ENCODE results near the gene PBRM1.

- TF ChIP-seq POLR2AphosphoS5 (IDR thresholded peaks at IDR 0.05) = no peak
- no peak for TF ChIP-seq CTCF (IDR thresholded peaks at IDR 0.05)
- no peak for TF ChIP-seq POLR2A (IDR thresholded peaks at IDR 0.05)
- TF ChIP-seq EP300 (IDR thresholded peaks at IDR 0.05; ENCODE audit: low read depth) = no peak
These were observed 65.1 kb downstream of the PBRM1 start for GRCh38 chr3:52620580-52620979.
